DND-41 (cell line): Measurements from ENCODE around the gene ARIH2.
A peak's percentile ranks its signal among the peaks of the same experiment; 100 is the strongest.

Experiments used
- ATAC-seq: fragments of 200-7000 bp; cut with Tn5 transposase; 3 replicates; pipeline ENCODE4 v1.9.1; 2021; ENCODE audit warnings: low read depth; ENCODE audit not compliant: insufficient read depth
- DNase-seq: peaks from one replicate; pipeline ENCODE4 v3.0.0-alpha.2; 2020
- H2AFZ ChIP-seq: 2 replicates; pipeline ENCODE4 v1.6.0; 2012; ENCODE audit warnings: low read depth, low read length
- H3K27ac ChIP-seq: 2 replicates; pipeline ENCODE4 v1.5.1; 2012; ENCODE audit warnings: low read length, inconsistent platforms
- H3K27me3 ChIP-seq: fragments of 200-600 bp; sonication (generic); 2 replicates; pipeline ENCODE4 v1.6.0; 2012; ENCODE audit warnings: low read length, mild to moderate bottlenecking, inconsistent platforms; ENCODE audit not compliant: insufficient read depth, poor library complexity
- H3K36me3 ChIP-seq: 2 replicates; pipeline ENCODE4 v1.5.1; 2012; ENCODE audit warnings: low read length, inconsistent platforms; ENCODE audit not compliant: insufficient read depth
- H3K4me1 ChIP-seq: 2 replicates; pipeline ENCODE4 v1.5.1; 2012; ENCODE audit warnings: mild to moderate bottlenecking, low read length; ENCODE audit not compliant: insufficient read depth
- H3K4me2 ChIP-seq: 2 replicates; pipeline ENCODE4 v1.6.0; 2012; ENCODE audit warnings: mild to moderate bottlenecking, moderate library complexity, low read length, inconsistent platforms; ENCODE audit not compliant: insufficient read depth
- H3K4me3 ChIP-seq, 2 experiments: fragments of 200-600 bp in 1 of 2; shearing (Covaris generic) in 1 of 2; 2 replicates each; pipeline ENCODE4 v1.5.1; 2012 to 2016; ENCODE audit warnings: inconsistent platforms in 2 of 2, low read length in 2 of 2, mild to moderate bottlenecking in 2 of 2, low read depth in 1 of 2, moderate library complexity in 1 of 2
- H3K79me2 ChIP-seq: 2 replicates; pipeline ENCODE4 v1.6.0; 2012; ENCODE audit warnings: low read length, inconsistent platforms; ENCODE audit not compliant: insufficient read depth
- H3K9ac ChIP-seq: 2 replicates; pipeline ENCODE4 v1.6.0; 2012; ENCODE audit warnings: low read depth, mild to moderate bottlenecking, inconsistent platforms, low read length, moderate library complexity
- H3K9me3 ChIP-seq: 2 replicates; pipeline ENCODE4 v1.5.1; 2012; ENCODE audit warnings: low read length, moderate library complexity, mild to moderate bottlenecking, inconsistent platforms; ENCODE audit not compliant: insufficient read depth, severe bottlenecking
- H4K20me1 ChIP-seq: 2 replicates; pipeline ENCODE4 v1.6.0; 2012; ENCODE audit warnings: low read length; ENCODE audit not compliant: insufficient read depth
- EZH2 ChIP-seq: IDR thresholded peaks from 3 replicates; pipeline ENCODE4 v1.6.1; 2012; ENCODE audit warnings: borderline replicate concordance, low read depth, mild to moderate bottlenecking, moderate library complexity, low read length, inconsistent platforms; ENCODE audit not compliant: severe bottlenecking
- TF ChIP-seq, protein P1 (sequence below): IDR thresholded peaks from 2 replicates; pipeline ENCODE4 v1.5.1; 2012; ENCODE audit warnings: borderline replicate concordance, low read length, moderate library complexity, mild to moderate bottlenecking; ENCODE audit not compliant: poor library complexity, severe bottlenecking; ENCODE audit errors: extremely low read depth

ARIH2 gene

DNA sequence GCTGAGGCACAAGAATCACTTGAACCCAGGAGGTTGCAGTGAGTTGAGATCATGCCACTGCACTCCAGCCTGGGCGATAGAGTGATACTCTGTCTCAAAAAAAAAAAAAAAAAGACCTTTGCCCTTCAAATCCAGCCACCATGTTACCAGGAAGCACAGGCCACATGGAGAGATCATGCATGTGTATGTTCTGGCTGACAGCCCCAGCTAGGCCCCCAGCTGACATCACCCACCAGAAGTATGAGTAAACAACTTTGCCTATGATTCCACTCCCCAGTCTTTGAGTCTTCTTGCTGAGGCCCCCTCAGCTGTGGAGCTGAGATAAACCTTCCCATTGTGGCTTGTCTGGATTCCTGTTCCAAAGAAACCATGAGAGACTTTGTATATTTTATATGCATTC lies 3.3 kb upstream of the ARIH2 start:
- DNase-seq (no peak), ATAC-seq (no peak)
- Histone ChIP-seq H2AFZ (no peak overlapping the region), H3K36me3 (peaks cover 3% of the 10 kb centered on the region; the same call in 1 of the 2 replicates), H3K4me2 (no peak overlapping the region), H4K20me1 (peaks cover 10% of the 10 kb centered on the region), H3K27me3 (no peaks in the 10 kb centered on the region), H3K79me2 (peaks cover 24% of the 10 kb centered on the region), H3K9ac (no peak overlapping the region), H3K4me3 (no peak overlapping the region), H3K4me1 (peaks cover 17% of the 10 kb centered on the region), H3K9me3 (no peaks in the 10 kb centered on the region), H3K27ac (no peak overlapping the region)
- TF ChIP-seq, protein P1, sequence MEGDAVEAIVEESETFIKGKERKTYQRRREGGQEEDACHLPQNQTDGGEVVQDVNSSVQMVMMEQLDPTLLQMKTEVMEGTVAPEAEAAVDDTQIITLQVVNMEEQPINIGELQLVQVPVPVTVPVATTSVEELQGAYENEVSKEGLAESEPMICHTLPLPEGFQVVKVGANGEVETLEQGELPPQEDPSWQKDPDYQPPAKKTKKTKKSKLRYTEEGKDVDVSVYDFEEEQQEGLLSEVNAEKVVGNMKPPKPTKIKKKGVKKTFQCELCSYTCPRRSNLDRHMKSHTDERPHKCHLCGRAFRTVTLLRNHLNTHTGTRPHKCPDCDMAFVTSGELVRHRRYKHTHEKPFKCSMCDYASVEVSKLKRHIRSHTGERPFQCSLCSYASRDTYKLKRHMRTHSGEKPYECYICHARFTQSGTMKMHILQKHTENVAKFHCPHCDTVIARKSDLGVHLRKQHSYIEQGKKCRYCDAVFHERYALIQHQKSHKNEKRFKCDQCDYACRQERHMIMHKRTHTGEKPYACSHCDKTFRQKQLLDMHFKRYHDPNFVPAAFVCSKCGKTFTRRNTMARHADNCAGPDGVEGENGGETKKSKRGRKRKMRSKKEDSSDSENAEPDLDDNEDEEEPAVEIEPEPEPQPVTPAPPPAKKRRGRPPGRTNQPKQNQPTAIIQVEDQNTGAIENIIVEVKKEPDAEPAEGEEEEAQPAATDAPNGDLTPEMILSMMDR = no peak
- no peak for TF ChIP-seq EZH2

DNA sequence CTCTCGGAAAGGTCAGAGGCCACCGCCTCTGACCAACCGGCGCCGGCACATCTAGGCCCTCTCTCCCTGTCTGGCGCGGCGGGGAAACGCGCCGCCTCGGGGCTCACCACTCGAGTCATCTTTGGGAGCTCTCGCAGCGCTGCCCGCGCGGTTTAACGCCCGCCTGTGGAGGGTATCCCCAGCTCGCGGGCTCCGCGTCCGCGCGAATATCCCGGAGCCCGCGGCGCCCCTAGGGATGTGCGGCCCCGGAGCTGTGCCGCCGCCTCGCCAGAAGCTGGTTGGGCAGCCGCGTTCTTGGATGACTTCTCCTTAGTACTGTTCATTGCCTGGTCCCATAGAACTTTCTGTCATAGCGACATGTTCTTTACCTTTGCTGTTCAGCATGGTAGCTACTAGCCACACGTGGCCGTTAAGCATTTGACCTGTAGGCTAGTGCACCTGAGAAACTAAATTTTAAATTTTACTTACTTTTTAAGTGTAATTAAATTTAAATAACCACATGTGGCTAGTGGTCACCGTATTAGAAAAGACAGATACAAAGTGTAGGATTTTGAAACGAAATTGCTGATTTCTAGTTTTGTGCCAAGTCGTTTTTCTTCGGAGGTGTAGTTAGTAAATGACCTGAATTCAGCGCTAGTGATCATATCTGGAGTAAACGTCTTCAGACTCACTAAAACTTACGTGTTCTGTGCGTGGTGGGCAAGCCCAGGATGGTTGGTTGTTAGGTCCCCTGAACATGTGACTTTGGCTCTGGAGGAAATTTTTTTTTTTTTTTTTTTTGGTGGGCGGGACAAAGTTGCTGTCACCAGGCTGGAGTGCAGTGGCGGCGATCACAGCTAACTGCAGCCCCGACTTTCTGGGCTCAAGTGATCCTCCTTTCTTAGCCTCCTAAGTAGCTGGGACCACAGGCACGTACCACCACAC lies 835 bp downstream of the ARIH2 start:
- Histone ChIP-seq H3K79me2 (peaks cover 64% of the 10 kb centered on the region), H3K4me1 (peaks cover 32% of the 10 kb centered on the region), H3K9me3 (no peaks in the 10 kb centered on the region), H3K4me2 (peak overlapping the region; percentile 93), H2AFZ (peak overlapping the region; percentile 98), H3K4me3 (peak overlapping the region; percentile 78 to 93), H4K20me1 (peaks cover 29% of the 10 kb centered on the region), H3K27ac (peak overlapping the region; percentile 91), H3K9ac (peak overlapping the region; percentile 87), H3K27me3 (no peaks in the 10 kb centered on the region), H3K36me3 (peaks cover 26% of the 10 kb centered on the region)
- ATAC-seq = peak; percentile 51
- no peak for TF ChIP-seq EZH2
- TF ChIP-seq, protein P1 = no peak
- peak; percentile 65 for DNase-seq

DNA sequence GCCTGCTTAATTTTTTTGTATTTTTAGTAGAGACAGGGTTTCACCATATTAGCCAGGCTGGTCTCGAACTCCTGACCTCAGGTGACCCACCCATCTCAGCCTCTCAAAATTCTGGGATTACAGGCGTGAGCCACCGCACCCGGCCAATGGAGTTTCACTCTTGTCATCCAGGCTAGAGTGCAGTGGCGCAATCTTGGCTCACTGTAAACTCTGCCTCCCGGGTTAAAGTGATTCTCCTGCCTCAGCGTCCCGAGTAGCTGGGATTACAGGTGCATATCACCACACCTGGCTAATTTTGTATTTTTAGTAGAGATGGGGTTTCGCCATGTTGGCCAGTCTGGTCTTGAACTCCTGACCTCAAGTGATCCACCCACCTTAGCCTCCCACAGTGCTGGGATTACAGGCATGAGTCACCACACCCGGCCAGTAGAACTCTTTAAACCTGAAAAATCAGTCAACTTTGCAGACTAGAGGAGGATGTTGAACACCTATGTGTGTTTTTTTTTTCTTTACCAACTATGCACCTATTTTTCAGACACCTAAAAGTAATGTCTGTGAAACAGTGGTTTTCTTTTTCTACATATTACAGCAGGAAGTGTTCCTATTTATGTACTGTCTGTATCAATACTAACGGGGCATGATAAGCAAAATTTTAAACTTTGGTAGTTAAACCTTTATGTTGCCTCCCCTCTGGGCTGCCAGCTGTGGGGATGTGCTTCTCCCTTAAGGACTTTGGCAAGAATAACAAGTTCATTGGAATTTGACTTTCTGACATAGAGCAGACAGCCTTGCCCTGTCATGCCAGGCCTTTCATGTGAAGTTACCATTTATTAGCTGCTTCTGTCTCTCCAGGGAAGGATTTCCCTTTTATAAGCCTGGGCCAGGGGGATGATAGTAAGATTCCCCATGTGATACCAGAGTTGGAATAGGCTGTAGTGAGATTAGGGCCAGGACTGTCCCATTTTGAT lies 8.1 kb downstream of the ARIH2 start:
- ATAC-seq (no peak), DNase-seq (no peak)
- no peak overlapping the region for H3K4me2 ChIP-seq
- H2AFZ ChIP-seq = no peak overlapping the region
- peaks cover 95% of the 10 kb centered on the region for H3K79me2 ChIP-seq
- H3K4me3 ChIP-seq = no peak overlapping the region
- H3K9ac ChIP-seq = no peak overlapping the region
- no peaks in the 10 kb centered on the region for H3K9me3 ChIP-seq
- peaks cover 77% of the 10 kb centered on the region for H3K36me3 ChIP-seq
- peaks cover 13% of the 10 kb centered on the region; the same call in 1 of the 2 replicates for H3K4me1 ChIP-seq
- no peak overlapping the region for H3K27ac ChIP-seq
- peaks cover 51% of the 10 kb centered on the region; the same call in 1 of the 2 replicates for H4K20me1 ChIP-seq
- no peaks in the 10 kb centered on the region for H3K27me3 ChIP-seq
- no peak for TF ChIP-seq EZH2
- TF ChIP-seq, protein P1 = no peak
